ENCODE data around the gene PLD3.

DNA sequence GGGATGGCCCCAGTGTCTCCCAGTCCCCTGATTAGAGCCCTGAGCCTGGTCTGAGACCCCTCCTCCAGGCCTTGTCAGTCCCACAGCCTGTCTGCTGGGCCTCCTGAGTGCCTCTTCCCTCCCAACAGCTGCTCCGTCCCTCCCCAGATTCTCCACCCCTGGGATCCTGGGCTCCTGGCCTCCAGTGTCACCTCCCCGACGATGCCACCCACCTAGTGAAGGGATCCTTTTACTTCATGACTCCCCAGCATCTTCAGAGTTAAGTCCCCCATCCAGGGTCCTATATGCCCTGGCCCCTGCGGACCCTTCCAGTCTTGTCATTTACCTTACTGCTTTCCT is 69.1 kb downstream of the PLD3 start:
- TF ChIP-seq, protein P1, sequence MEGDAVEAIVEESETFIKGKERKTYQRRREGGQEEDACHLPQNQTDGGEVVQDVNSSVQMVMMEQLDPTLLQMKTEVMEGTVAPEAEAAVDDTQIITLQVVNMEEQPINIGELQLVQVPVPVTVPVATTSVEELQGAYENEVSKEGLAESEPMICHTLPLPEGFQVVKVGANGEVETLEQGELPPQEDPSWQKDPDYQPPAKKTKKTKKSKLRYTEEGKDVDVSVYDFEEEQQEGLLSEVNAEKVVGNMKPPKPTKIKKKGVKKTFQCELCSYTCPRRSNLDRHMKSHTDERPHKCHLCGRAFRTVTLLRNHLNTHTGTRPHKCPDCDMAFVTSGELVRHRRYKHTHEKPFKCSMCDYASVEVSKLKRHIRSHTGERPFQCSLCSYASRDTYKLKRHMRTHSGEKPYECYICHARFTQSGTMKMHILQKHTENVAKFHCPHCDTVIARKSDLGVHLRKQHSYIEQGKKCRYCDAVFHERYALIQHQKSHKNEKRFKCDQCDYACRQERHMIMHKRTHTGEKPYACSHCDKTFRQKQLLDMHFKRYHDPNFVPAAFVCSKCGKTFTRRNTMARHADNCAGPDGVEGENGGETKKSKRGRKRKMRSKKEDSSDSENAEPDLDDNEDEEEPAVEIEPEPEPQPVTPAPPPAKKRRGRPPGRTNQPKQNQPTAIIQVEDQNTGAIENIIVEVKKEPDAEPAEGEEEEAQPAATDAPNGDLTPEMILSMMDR (conservative IDR thresholded peaks at IDR 0.05; ENCODE audit: low read depth in 2 of 2): no peak
- TF ChIP-seq, protein P2, sequence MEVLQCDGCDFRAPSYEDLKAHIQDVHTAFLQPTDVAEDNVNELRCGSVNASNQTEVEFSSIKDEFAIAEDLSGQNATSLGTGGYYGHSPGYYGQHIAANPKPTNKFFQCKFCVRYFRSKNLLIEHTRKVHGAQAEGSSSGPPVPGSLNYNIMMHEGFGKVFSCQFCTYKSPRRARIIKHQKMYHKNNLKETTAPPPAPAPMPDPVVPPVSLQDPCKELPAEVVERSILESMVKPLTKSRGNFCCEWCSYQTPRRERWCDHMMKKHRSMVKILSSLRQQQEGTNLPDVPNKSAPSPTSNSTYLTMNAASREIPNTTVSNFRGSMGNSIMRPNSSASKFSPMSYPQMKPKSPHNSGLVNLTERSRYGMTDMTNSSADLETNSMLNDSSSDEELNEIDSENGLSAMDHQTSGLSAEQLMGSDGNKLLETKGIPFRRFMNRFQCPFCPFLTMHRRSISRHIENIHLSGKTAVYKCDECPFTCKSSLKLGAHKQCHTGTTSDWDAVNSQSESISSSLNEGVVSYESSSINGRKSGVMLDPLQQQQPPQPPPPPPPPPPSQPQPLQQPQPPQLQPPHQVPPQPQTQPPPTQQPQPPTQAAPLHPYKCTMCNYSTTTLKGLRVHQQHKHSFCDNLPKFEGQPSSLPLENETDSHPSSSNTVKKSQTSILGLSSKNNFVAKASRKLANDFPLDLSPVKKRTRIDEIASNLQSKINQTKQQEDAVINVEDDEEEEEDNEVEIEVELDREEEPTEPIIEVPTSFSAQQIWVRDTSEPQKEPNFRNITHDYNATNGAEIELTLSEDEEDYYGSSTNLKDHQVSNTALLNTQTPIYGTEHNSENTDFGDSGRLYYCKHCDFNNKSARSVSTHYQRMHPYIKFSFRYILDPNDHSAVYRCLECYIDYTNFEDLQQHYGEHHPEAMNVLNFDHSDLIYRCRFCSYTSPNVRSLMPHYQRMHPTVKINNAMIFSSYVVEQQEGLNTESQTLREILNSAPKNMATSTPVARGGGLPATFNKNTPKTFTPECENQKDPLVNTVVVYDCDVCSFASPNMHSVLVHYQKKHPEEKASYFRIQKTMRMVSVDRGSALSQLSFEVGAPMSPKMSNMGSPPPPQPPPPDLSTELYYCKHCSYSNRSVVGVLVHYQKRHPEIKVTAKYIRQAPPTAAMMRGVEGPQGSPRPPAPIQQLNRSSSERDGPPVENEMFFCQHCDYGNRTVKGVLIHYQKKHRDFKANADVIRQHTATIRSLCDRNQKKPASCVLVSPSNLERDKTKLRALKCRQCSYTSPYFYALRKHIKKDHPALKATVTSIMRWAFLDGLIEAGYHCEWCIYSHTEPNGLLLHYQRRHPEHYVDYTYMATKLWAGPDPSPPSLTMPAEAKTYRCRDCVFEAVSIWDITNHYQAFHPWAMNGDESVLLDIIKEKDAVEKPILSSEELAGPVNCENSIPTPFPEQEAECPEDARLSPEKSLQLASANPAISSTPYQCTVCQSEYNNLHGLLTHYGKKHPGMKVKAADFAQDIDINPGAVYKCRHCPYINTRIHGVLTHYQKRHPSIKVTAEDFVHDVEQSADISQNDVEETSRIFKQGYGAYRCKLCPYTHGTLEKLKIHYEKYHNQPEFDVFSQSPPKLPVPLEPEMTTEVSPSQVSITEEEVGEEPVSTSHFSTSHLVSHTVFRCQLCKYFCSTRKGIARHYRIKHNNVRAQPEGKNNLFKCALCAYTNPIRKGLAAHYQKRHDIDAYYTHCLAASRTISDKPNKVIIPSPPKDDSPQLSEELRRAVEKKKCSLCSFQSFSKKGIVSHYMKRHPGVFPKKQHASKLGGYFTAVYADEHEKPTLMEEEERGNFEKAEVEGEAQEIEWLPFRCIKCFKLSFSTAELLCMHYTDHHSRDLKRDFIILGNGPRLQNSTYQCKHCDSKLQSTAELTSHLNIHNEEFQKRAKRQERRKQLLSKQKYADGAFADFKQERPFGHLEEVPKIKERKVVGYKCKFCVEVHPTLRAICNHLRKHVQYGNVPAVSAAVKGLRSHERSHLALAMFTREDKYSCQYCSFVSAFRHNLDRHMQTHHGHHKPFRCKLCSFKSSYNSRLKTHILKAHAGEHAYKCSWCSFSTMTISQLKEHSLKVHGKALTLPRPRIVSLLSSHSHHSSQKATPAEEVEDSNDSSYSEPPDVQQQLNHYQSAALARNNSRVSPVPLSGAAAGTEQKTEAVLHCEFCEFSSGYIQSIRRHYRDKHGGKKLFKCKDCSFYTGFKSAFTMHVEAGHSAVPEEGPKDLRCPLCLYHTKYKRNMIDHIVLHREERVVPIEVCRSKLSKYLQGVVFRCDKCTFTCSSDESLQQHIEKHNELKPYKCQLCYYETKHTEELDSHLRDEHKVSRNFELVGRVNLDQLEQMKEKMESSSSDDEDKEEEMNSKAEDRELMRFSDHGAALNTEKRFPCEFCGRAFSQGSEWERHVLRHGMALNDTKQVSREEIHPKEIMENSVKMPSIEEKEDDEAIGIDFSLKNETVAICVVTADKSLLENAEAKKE (CRISPR knock-in tag; IDR thresholded peaks at IDR 0.05): no peak
- TF ChIP-seq CREB1 (CRISPR knock-in tag; IDR thresholded peaks at IDR 0.05; ENCODE audit: low read depth): no peak
- TF ChIP-seq EZH2 (IDR thresholded peaks at IDR 0.05; ENCODE audit: low read depth, unreplicated experiment): no peak
- TF ChIP-seq, protein P3, sequence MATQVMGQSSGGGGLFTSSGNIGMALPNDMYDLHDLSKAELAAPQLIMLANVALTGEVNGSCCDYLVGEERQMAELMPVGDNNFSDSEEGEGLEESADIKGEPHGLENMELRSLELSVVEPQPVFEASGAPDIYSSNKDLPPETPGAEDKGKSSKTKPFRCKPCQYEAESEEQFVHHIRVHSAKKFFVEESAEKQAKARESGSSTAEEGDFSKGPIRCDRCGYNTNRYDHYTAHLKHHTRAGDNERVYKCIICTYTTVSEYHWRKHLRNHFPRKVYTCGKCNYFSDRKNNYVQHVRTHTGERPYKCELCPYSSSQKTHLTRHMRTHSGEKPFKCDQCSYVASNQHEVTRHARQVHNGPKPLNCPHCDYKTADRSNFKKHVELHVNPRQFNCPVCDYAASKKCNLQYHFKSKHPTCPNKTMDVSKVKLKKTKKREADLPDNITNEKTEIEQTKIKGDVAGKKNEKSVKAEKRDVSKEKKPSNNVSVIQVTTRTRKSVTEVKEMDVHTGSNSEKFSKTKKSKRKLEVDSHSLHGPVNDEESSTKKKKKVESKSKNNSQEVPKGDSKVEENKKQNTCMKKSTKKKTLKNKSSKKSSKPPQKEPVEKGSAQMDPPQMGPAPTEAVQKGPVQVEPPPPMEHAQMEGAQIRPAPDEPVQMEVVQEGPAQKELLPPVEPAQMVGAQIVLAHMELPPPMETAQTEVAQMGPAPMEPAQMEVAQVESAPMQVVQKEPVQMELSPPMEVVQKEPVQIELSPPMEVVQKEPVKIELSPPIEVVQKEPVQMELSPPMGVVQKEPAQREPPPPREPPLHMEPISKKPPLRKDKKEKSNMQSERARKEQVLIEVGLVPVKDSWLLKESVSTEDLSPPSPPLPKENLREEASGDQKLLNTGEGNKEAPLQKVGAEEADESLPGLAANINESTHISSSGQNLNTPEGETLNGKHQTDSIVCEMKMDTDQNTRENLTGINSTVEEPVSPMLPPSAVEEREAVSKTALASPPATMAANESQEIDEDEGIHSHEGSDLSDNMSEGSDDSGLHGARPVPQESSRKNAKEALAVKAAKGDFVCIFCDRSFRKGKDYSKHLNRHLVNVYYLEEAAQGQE (IDR thresholded peaks at IDR 0.05; ENCODE audit: unreplicated experiment): no peak
- TF ChIP-seq EZH2phosphoT487 (IDR thresholded peaks at IDR 0.05; ENCODE audit: unreplicated experiment): no peak
- TF ChIP-seq JUNB (IDR thresholded peaks at IDR 0.05; ENCODE audit: unreplicated experiment): no peak
- no peak for TF ChIP-seq STAT1 (IDR thresholded peaks at IDR 0.05; ENCODE audit: unreplicated experiment)
- TF ChIP-seq, protein P4, sequence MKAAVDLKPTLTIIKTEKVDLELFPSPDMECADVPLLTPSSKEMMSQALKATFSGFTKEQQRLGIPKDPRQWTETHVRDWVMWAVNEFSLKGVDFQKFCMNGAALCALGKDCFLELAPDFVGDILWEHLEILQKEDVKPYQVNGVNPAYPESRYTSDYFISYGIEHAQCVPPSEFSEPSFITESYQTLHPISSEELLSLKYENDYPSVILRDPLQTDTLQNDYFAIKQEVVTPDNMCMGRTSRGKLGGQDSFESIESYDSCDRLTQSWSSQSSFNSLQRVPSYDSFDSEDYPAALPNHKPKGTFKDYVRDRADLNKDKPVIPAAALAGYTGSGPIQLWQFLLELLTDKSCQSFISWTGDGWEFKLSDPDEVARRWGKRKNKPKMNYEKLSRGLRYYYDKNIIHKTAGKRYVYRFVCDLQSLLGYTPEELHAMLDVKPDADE (IDR thresholded peaks at IDR 0.05): no peak
- TF ChIP-seq POLR2AphosphoS5 (IDR thresholded peaks at IDR 0.05; ENCODE audit: low read depth): no peak
- no peak for TF ChIP-seq ZNF331 (CRISPR knock-in tag; IDR thresholded peaks at IDR 0.05; ENCODE audit: low read depth)
